ENCODE measurements around the gene ALX4. TPM values are rescaled to one million over a fixed set of nuclear protein-coding genes. Genes with fewer than 3 reads are reported as not detected.

The ALX4 gene
- total RNA-seq: 14.7 and 17.5 TPM in 2 replicates

GRCh38 chr11:44309478-44310205 is at the start of gene ALX4:
ALX4 (minus strand) TSS chr11:44310139; CDS start chr11:44310062, 77 bp downstream.

Other genes with a start within 250 kb of the ALX4 start
- 14.9 and 17.4 TPM in 2 replicates for gene ACCS, start 243.9 kb downstream of the ALX4 start, total RNA-seq
- gene EXT2, start 214.5 kb downstream of the ALX4 start, total RNA-seq: 143 and 146 TPM in 2 replicates